HG02852 (cell line): ENCODE results near the gene S100A1.
A peak's percentile ranks its signal among the peaks of the same experiment; 100 is the strongest.
"Not testable (repeated sequence)": the region's sequence is repeated elsewhere in the genome, so short reads cannot be mapped to it uniquely, and the experiment has no call there.

Experiments used
- ATAC-seq: cut with Tn5 transposase; IDR thresholded peaks from one replicate; pipeline ENCODE4 v1.9.1; 2021; ENCODE audit warnings: mild to moderate bottlenecking, moderate library complexity; ENCODE audit not compliant: unreplicated experiment

S100A1 gene

GRCh38 chr1:153651771-153652170 is 23.5 kb downstream of the S100A1 start:
- no peak for ATAC-seq

- ATAC-seq: no peak
These were observed 24.7 kb downstream of the S100A1 start for GRCh38 chr1:153652805-153653500.

GRCh38 chr1:153655333-153655732 is 27.1 kb downstream of the S100A1 start:
- ATAC-seq: no peak

GRCh38 chr1:153658400-153659174 is 30.4 kb downstream of the S100A1 start, which contains the start of gene SNAPIN:
SNAPIN (plus strand) TSS chr1:153658703; CDS start chr1:153658744, 41 bp downstream.
- ATAC-seq: peak; percentile 91

GRCh38 chr1:153659175-153659534 is 30.9 kb downstream of the S100A1 start:
- no peak for ATAC-seq

GRCh38 chr1:153659656-153660055 is 31.4 kb downstream of the S100A1 start:
- ATAC-seq: no peak

GRCh38 chr1:153661111-153661708 is 33.0 kb downstream of the S100A1 start:
- ATAC-seq: no peak

GRCh38 chr1:153662269-153662668 is 34.0 kb downstream of the S100A1 start:
- no peak for ATAC-seq

- no peak for ATAC-seq
These were observed 35.0 kb downstream of the S100A1 start for GRCh38 chr1:153663211-153663610.

GRCh38 chr1:153667439-153667838 is 39.2 kb downstream of the S100A1 start:
- no peak for ATAC-seq

- not testable (repeated sequence) for ATAC-seq
These were observed 40.4 kb downstream of the S100A1 start for GRCh38 chr1:153668672-153669071.

GRCh38 chr1:153669606-153670005 is 41.4 kb downstream of the S100A1 start:
- no peak for ATAC-seq

- ATAC-seq: peak; percentile 12
These were observed 42.1 kb downstream of the S100A1 start for GRCh38 chr1:153670257-153670858.

GRCh38 chr1:153670859-153671627 is 42.8 kb downstream of the S100A1 start, which contains the start of gene ILF2:
ILF2 (minus strand) TSS chr1:153670993; CDS start chr1:153670922, 71 bp downstream.
- peak; percentile 90 for ATAC-seq

GRCh38 chr1:153671628-153672353 is 43.6 kb downstream of the S100A1 start:
- ATAC-seq: peak; percentile 14

- ATAC-seq: no peak
These were observed 45.3 kb downstream of the S100A1 start for GRCh38 chr1:153673511-153673910.

GRCh38 chr1:153677718-153678518 is 49.7 kb downstream of the S100A1 start:
- ATAC-seq: no peak

- no peak for ATAC-seq
These were observed 50.5 kb downstream of the S100A1 start, which contains the start of gene NPR1 for GRCh38 chr1:153678519-153679336. NPR1 (plus strand) TSS chr1:153678688; CDS start chr1:153679109, 421 bp downstream.
